GM18499 (cell line): Measurements from ENCODE around the gene KRTAP9-4.
"Not testable (repeated sequence)": the region's sequence is repeated elsewhere in the genome, so short reads cannot be mapped to it uniquely, and the experiment has no call there.

Source experiments
- ATAC-seq: cut with Tn5 transposase; IDR thresholded peaks from one replicate; pipeline ENCODE4 v1.9.1; 2021; ENCODE audit warnings: moderate number of reproducible peaks; ENCODE audit not compliant: insufficient read depth, unreplicated experiment

The KRTAP9-4 gene

GRCh38 chr17:41263212-41263611, 13.7 kb downstream of the KRTAP9-4 start:
- ATAC-seq: no peak

GRCh38 chr17:41264599-41264998, 15.1 kb downstream of the KRTAP9-4 start:
- no peak for ATAC-seq

GRCh38 chr17:41265078-41265477, 15.6 kb downstream of the KRTAP9-4 start, which contains the start of gene KRTAP9-6:
Gene KRTAP9-6, plus strand, starts transcription at chr17:41265378. Its CDS starts 0 bp downstream, at chr17:41265378.
- ATAC-seq: no peak

- no peak for ATAC-seq
Measured at GRCh38 chr17:41267711-41268110, 18.2 kb downstream of the KRTAP9-4 start.

- not testable (repeated sequence) for ATAC-seq
Measured at GRCh38 chr17:41271323-41271722, 21.8 kb downstream of the KRTAP9-4 start.

GRCh38 chr17:41271858-41272257, 22.4 kb downstream of the KRTAP9-4 start:
- no peak for ATAC-seq

GRCh38 chr17:41275648-41276190, 26.2 kb downstream of the KRTAP9-4 start, which contains the start of gene KRTAP9-7:
Gene KRTAP9-7, plus strand, starts transcription at chr17:41275698. Its CDS starts 0 bp downstream, at chr17:41275698.
- ATAC-seq: not testable (repeated sequence)

- ATAC-seq: no peak
Measured at GRCh38 chr17:41278176-41278955, 28.9 kb downstream of the KRTAP9-4 start.

- ATAC-seq: no peak
Measured at GRCh38 chr17:41284043-41284442, 34.6 kb downstream of the KRTAP9-4 start.

- ATAC-seq: no peak
Measured at GRCh38 chr17:41284546-41284945, 35.1 kb downstream of the KRTAP9-4 start.

- no peak for ATAC-seq
Measured at GRCh38 chr17:41287050-41287449, 37.6 kb downstream of the KRTAP9-4 start.

GRCh38 chr17:41294016-41294415, 44.5 kb downstream of the KRTAP9-4 start:
- ATAC-seq: no peak

- no peak for ATAC-seq
Measured at GRCh38 chr17:41296846-41297245, 47.4 kb downstream of the KRTAP9-4 start.

- no peak for ATAC-seq
Measured at GRCh38 chr17:41298458-41299135, 49.1 kb downstream of the KRTAP9-4 start.
